Measurements from ENCODE around the gene JSRP1.

JSRP1 gene

GRCh38 chr19:2247433-2248101 is 8.7 kb downstream of the JSRP1 start:
- H3K4me3 ChIP-seq (ENCODE audit: control insufficient read depth, low read depth, low read length) = no peak overlapping the region
- DNase-seq (ENCODE audit: low read depth) = no peak
- TF ChIP-seq CTCF (conservative IDR thresholded peaks at IDR 0.05; ENCODE audit: control insufficient read depth, insufficient read depth, low read depth, low read length) = no peak

GRCh38 chr19:2246801-2247361 is 9.3 kb downstream of the JSRP1 start:
- no peak for TF ChIP-seq CTCF (conservative IDR thresholded peaks at IDR 0.05; ENCODE audit: control insufficient read depth, insufficient read depth, low read depth, low read length)
- H3K4me3 ChIP-seq (ENCODE audit: control insufficient read depth, low read depth, low read length) = no peak overlapping the region
- peak; percentile 73 for DNase-seq (ENCODE audit: low read depth)

GRCh38 chr19:2246014-2246620 is 10.1 kb downstream of the JSRP1 start:
- TF ChIP-seq CTCF (conservative IDR thresholded peaks at IDR 0.05; ENCODE audit: control insufficient read depth, insufficient read depth, low read depth, low read length) = no peak
- H3K4me3 ChIP-seq (ENCODE audit: control insufficient read depth, low read depth, low read length) = no peak overlapping the region
- no peak for DNase-seq (ENCODE audit: low read depth)

- TF ChIP-seq CTCF (conservative IDR thresholded peaks at IDR 0.05; ENCODE audit: control insufficient read depth, insufficient read depth, low read depth, low read length) = no peak
- DNase-seq (ENCODE audit: low read depth) = no peak
- no peak overlapping the region for H3K4me3 ChIP-seq (ENCODE audit: control insufficient read depth, low read depth, low read length)
These were observed 10.9 kb downstream of the JSRP1 start for GRCh38 chr19:2245273-2245672.

- TF ChIP-seq CTCF (conservative IDR thresholded peaks at IDR 0.05; ENCODE audit: control insufficient read depth, insufficient read depth, low read depth, low read length) = no peak
- DNase-seq (ENCODE audit: low read depth) = no peak
- no peak overlapping the region for H3K4me3 ChIP-seq (ENCODE audit: control insufficient read depth, low read depth, low read length)
These were observed 11.7 kb downstream of the JSRP1 start for GRCh38 chr19:2244486-2244885.

GRCh38 chr19:2244125-2244411 is 12.1 kb downstream of the JSRP1 start:
- DNase-seq (ENCODE audit: low read depth) = no peak
- TF ChIP-seq CTCF (conservative IDR thresholded peaks at IDR 0.05; ENCODE audit: control insufficient read depth, insufficient read depth, low read depth, low read length) = no peak
- H3K4me3 ChIP-seq (ENCODE audit: control insufficient read depth, low read depth, low read length) = no peak overlapping the region
